HK-2 (cell line): ENCODE results near the gene LIG1.

Experiments used
- DNase-seq: peaks from one replicate; pipeline ENCODE4 v3.0.0-alpha.2; 2018; ENCODE audit not compliant: unreplicated experiment

LIG1 gene

GRCh38 chr19:48169939-48170803, at the start of gene LIG1, which contains the start of gene ZSWIM9:
Gene LIG1 (minus strand): TSS chr19:48170344. CDS start chr19:48165566, 4,778 bp downstream.
Gene ZSWIM9 (plus strand): TSS chr19:48170680. CDS start chr19:48171803, 1,123 bp downstream.
- peak; percentile 95 for DNase-seq

GRCh38 chr19:48218997-48219396, 48.9 kb upstream of the LIG1 start:
- peak; percentile 28 for DNase-seq

DNA sequence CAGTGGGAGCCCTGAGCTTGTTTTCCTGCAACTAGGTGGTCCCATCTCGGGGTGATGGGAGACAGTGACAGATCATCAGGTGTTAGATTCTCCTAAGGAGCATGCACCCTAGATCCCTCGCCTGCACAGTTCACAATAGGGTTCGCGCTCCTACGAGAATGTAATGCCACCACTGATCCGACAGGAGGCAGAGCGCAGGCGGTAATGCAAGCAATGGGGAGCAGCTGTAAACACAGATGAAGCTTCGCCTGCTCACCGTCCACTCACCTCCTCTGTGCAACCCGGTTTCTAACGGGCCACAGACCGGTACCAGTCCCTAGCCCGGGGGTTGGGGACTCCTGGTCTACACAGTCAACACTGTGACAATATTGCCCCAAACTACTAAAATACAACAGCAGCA, 46.8 kb upstream of the LIG1 start:
- no peak for DNase-seq

- DNase-seq: no peak
Observed at GRCh38 chr19:48213959-48214358, 43.8 kb upstream of the LIG1 start.

DNA sequence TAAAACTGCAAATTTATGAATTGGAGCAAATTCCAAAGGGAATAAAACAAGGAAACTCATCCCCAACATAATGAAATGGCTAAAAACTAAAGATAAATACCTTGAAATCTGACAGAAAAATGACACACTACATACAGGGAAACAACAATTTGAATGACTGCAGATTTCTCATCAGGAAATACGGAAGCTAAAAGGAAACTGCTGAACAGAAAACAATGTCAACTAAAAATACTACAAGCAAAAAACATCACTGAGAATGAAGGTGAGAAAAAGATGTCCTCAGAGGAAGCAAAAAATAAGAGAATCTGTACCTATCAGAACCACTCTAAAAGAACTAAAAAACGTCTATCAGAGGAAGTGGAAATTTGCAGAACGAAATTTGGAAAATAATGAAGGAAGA, 39.9 kb upstream of the LIG1 start:
- DNase-seq: no peak

- DNase-seq: no peak
Observed at GRCh38 chr19:48206397-48207093, 36.4 kb upstream of the LIG1 start.

- peak; percentile 97 for DNase-seq
Observed at GRCh38 chr19:48203794-48204628, 33.9 kb upstream of the LIG1 start.

GRCh38 chr19:48203222-48203793, 33.2 kb upstream of the LIG1 start:
- DNase-seq: no peak

DNA sequence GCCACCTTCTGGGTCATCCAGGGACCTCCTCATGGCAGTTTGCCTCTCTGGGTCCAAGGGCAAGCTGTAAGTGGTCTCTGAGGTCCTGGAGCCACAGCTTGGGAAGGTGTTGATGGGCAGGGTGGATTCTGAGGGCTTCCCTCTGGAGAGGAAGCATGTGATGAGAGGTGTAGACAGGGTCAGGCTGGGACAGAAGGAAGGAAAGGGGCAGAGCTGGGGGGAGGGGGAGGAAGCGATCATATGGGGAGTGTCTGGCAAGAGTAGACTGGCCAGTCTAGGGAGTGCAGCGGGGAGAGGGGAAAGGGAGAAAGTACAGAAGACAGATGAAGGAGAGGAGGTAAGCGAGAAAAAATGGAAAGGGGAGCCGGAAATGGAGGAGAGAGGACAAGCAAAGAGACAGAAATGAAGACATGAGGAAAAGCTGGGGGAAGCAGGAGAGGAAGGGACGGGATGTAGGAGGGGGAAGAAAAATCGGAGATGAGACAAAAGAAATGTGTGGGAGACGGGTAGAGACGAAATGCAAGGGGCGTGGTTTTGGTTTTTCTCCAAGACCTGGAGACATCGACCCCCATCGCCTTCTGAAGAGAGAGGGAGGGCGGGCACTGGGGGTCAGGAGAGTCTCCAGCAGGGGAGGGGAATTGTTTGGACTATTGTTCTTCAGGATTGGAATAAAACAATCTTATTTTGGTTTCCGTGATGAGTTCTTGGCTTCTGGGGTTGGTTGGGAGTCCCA, 27.0 kb upstream of the LIG1 start:
- no peak for DNase-seq

DNA sequence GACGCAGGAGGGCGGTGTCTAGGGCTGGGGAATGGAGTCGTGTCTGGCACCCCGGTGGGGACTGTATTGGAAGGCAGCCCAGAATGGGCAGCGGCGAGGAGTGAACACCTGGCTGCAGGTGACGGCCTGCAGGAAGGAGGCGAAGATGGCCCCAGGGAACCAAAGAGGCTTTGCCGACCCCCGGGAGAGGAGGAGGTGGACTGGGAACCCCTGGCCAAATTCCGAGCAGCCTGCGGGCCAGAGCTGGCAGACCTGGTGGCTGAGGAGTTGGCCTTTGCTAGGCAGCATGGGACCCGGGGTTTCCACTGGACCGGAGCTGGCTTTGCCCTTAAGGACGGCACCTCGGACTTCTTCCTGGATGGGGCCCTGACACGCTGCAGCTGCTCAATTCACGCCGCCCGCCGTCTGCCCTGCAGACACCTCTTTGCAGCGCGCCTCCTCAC, 26.2 kb upstream of the LIG1 start:
- no peak for DNase-seq

- DNase-seq: no peak
Observed at GRCh38 chr19:48194844-48195830, 25.0 kb upstream of the LIG1 start.

GRCh38 chr19:48194041-48194843, 24.1 kb upstream of the LIG1 start:
- no peak for DNase-seq

DNA sequence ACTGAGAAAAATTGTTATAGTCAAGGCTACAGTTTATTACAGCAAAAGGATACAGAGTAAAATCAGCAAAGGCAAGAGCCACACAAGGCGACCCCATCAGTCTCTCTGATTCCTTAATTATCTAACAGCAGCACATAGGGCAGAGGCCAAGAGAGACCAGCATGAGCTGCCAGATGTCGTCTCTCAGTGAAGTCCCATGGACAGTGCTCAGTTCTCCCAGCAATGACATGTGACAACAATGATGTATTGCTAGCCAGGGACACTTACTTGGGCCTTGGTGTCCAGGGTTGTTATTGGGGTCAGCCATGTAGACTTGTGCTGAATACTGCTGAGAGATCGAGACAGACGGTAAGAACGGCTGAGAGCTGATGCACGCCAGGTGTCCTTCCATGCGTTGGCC, 22.6 kb upstream of the LIG1 start:
- no peak for DNase-seq

DNA sequence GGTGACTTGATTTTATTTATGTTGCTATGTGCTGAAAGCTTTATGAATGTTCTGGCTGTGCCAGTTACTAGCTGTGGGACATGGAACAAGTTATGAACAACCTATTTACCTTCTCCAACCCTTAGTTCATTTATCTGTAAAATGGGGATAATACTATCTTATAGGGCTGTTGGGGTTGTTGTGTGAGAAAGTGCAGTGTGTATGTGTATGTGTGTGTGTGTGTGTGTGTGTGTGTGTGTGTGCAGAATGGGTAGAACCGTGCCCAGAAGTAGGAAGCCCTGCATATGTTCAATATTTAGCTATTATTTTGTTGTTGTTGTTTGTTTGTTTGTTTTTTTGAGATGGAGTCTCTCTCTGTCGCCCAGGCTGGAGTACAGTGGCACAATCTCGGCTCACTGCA, 20.7 kb upstream of the LIG1 start:
- no peak for DNase-seq

- DNase-seq: no peak
Observed at GRCh38 chr19:48190288-48190884, 20.2 kb upstream of the LIG1 start.

GRCh38 chr19:48186541-48186991, 16.4 kb upstream of the LIG1 start:
- no peak for DNase-seq

GRCh38 chr19:48186015-48186414, 15.9 kb upstream of the LIG1 start:
- DNase-seq: no peak

DNA sequence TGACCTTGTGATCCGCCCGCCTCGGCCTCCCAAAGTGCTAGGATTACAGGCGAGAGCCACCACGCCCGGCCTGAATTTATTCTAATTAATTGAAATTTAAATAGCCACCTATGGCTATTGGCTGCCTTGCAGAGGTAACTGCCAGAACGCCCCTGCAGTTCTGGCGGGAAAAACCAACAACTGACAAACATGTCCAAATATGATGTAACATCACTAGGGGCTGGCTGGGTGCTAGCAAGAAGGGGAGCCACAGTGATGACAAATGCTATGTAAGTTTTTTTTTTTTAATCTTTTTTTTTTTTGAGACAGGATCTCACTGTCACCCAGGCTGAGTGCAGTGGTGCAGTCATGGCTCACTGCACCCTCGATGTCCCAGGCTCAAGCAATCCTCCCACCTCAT, 13.2 kb upstream of the LIG1 start:
- no peak for DNase-seq
